GM19351 (cell line): Measurements from ENCODE around the gene RNF123.
"Not testable (repeated sequence)": the region's sequence is repeated elsewhere in the genome, so short reads cannot be mapped to it uniquely, and the experiment has no call there.

Experiments used
- ATAC-seq: cut with Tn5 transposase; IDR thresholded peaks from one replicate; pipeline ENCODE4 v1.9.1; 2021; ENCODE audit warnings: mild to moderate bottlenecking, moderate library complexity; ENCODE audit not compliant: unreplicated experiment

The RNF123 gene

GRCh38 chr3:49675912-49676311 is 13.4 kb upstream of the RNF123 start:
- no peak for ATAC-seq

- no peak for ATAC-seq
Measured at GRCh38 chr3:49680493-49681231, 8.7 kb upstream of the RNF123 start.

- ATAC-seq = no peak
Measured at GRCh38 chr3:49681232-49681522, 8.2 kb upstream of the RNF123 start.

- no peak for ATAC-seq
Measured at GRCh38 chr3:49681543-49681942, 7.8 kb upstream of the RNF123 start.

- ATAC-seq = no peak
Measured at GRCh38 chr3:49683162-49683561, 6.2 kb upstream of the RNF123 start.

GRCh38 chr3:49684453-49684852 is 4.9 kb upstream of the RNF123 start:
- not testable (repeated sequence) for ATAC-seq

GRCh38 chr3:49685103-49685502 is 4.3 kb upstream of the RNF123 start:
- not testable (repeated sequence) for ATAC-seq

- ATAC-seq = not testable (repeated sequence)
Measured at GRCh38 chr3:49685846-49686245, 3.5 kb upstream of the RNF123 start.

GRCh38 chr3:49686346-49686745 is 3.0 kb upstream of the RNF123 start:
- not testable (repeated sequence) for ATAC-seq

- not testable (repeated sequence) for ATAC-seq
Measured at GRCh38 chr3:49686769-49687423, 2.5 kb upstream of the RNF123 start.

- not testable (repeated sequence) for ATAC-seq
Measured at GRCh38 chr3:49687424-49687795, 1.9 kb upstream of the RNF123 start.

GRCh38 chr3:49688338-49689045 is 865 bp upstream of the RNF123 start:
- peak; percentile 8 for ATAC-seq

- ATAC-seq = not testable (repeated sequence)
Measured at GRCh38 chr3:49689908-49690624, 709 bp downstream of the RNF123 start.

GRCh38 chr3:49690856-49691255 is 1.5 kb downstream of the RNF123 start:
- not testable (repeated sequence) for ATAC-seq

- ATAC-seq = not testable (repeated sequence)
Measured at GRCh38 chr3:49691481-49691880, 2.1 kb downstream of the RNF123 start.

GRCh38 chr3:49694409-49695070 is 5.2 kb downstream of the RNF123 start:
- not testable (repeated sequence) for ATAC-seq

GRCh38 chr3:49695350-49696015 is 6.1 kb downstream of the RNF123 start:
- ATAC-seq = not testable (repeated sequence)

- no peak for ATAC-seq
Measured at GRCh38 chr3:49699281-49699979, 10.1 kb downstream of the RNF123 start.

- no peak for ATAC-seq
Measured at GRCh38 chr3:49700014-49700413, 10.7 kb downstream of the RNF123 start.
